Stimulated activated CD8-positive, alpha-beta memory T cell treated with anti-CD3 and anti-CD28 coated beads, Interleukin-12 subunit alpha, Interleukin-12 subunit beta, amount 100 ng/mL, for 24 hours (primary cell): Measurements from ENCODE around the gene ZNF33B.
"Not testable (repeated sequence)": the region's sequence is repeated elsewhere in the genome, so short reads cannot be mapped to it uniquely, and the experiment has no call there.

Source experiments
- DNase-seq: peaks from one replicate; pipeline ENCODE4 v3.0.0-alpha.2; 2020; ENCODE audit errors: extremely low read depth

Gene ZNF33B

DNA sequence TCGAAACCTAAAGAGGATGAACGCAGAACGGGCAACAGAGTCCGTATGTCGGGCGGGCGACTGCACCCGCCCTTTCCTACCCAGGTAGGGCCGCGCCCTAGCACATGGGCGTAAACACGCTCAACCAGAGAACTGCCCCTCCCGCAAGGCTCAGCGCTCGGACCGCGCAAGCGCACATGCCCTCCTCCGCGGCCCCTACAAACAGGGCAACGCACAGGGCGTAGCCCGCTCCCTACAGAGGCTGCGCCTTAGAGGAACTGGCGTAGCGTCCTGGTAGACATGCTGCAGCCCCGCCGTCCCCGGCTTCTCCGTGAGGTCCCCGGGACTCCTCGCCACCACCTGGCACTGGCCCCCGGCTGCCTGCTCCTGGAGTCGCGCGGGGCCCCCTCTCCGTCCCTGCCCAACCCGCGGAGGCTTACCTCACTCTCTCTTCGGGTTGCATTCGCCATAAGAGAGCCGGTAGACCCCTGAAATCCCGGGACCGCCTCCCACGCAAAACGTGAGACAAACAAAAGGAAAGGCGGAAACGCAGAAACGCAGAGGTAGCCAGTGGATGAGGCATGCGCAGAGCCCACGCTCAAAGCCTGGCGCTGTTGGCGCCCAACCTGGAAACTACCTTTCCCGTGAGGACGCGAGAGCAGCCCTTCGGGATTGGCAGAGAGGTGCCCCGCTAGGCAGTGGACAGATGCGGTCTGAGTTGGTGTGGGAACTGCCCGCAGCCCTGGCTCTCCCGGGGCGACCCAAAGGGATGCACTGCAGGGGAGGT, at the start of gene ZNF33B:
TSS of gene ZNF33B (minus strand) at position 516 of the 766 bp plus-strand sequence. CDS start 1,642 bp downstream, outside the sequence.
- peak; percentile 85 for DNase-seq

DNA sequence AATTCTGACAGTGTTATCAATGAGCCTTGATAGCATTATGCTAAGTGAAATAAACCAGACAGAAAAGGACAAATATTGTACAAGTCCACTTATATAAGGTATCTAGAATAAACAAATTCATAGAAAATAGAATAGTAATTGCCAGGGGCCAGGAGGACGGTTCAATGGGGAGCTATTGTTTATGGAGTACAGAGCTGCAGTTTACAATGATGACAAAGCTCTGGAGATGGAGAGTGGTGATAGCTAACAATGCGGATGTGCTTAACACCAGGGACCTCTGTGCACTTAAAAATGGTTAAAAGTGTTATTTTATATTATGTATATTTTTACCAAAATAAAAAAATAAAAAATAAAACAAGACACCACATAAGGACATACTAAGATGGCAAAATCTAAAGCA, 46.1 kb upstream of the ZNF33B start:
- DNase-seq = no peak

DNA sequence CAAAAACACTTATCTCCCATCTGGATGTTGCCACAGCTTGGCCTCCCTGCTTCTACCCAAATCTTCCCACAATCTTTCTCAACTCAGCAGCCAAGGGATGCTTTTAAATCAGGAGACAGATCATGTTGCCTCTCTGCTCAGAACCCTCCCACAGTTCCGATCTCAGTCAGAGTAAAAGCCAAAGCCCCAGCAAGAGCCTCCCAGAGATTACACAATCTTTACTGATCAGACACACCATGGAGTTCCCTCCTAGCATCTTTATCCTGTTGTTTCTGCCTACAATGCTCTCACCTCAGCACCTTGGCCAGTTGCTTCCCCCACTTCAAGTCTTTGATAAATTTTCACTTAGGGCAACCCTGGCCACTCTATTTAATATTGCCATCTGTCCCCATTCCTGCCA, 41.9 kb upstream of the ZNF33B start:
- DNase-seq = no peak

DNA sequence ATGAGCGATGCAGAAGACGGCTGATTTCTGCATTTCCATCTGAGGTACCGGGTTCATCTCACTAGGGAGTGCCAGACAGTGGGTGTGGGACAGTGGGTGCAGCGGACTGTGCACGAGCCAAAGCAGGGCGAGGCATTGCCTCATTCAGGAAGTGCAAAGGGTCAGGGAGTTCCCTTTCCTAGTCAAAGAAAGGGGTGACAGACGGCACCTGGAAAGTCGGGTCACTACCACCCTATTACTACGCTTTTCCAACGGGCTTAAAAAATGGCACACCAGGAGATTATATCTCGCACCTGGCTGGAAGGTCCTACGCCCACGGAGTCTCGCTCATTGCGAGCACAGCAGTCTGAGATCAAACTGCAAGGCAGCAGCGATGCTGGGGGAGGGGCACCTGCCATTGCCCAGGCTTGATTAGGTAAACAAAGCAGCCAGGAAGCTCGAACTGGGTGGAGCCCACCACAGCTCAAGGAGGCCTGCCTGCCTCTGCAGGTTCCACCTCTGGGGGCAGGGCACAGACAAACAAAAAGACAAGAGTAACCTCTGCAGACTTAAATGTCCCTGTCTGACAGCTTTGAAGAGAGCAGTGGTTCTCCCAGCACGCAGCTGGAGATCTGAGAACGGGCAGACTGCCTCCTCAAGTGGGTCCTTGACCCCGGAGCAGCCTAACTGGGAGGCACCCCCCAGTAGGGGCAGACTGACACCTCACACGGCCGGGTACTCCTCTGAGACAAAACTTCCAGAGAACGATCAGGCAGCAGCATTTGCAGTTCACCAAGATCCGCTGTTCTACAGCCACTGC, 27.0 kb upstream of the ZNF33B start:
- DNase-seq = not testable (repeated sequence)

DNA sequence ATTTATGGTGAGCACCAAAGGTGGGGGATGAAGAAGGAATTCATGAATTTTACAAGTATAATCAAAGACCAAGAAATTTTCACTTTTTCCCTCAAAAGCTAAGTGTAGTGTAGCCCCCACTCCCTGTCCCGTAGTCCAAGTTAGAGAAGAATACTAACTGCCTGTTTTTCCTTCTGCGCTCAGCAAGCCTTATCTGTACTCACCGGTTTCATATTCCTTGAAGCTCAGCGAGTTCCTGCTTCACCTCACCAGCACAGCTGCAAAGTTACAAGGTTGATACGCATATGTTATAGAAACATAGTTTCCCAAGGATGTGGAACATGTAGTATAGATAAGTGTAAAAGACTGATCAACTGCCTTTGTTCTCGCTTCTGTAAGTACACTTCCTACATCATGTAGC, 16.0 kb upstream of the ZNF33B start:
- DNase-seq = no peak

DNA sequence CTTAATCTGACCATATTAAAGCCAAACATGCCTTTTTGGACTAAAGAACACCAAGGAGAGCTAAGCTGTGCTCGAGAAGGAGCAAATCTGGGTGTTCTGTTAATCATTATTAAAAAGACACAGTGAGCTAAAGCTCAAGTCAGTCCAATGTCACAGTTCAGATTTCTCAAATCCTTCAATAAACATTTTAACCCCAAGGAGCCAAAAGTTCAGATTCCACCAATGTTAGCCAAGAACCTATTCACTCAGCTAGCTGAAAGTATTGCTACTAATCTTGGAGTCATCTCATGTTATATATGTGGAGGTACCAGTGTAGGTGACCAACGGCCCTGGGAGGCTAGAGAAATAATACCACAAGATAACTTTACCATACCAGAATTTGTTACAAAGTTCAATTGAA, 14.5 kb upstream of the ZNF33B start:
- no peak for DNase-seq

DNA sequence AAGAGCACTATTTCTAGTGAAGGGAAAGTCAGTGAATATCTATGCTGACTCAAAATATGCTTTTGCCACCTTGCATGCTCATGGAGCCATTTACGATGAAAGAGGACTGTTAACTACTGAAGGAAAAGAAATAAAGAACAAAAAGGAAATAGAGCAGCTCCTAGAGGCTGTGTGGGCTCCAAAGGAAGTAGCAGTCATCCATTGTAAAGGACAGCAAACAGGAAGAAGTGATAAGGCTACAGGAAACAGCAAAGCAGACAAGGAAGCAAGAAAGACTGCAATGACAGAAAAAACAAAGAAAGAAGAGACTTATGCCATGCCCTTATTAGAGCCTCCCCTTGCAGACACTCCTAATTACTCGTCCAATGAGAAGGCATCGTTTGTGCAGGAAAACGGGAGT, 12.0 kb upstream of the ZNF33B start:
- DNase-seq = no peak

DNA sequence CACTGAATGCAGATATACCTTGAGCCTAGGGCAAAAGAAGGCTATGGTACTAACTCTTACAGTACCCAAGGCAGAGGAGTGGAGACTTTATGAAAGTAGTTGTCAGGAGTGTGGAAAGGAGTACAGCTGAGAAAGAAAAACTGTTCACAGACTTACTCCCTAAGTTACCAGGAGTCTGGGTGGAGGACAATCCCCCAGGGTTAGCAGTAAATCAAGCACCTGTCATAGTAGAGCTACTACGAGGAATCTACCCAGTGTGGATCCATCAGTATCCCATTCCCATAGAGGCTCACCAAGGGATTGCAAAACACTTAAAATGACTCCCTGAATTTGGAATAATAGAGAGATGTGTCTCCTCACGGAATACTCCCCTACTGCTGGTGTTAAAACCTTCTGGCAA, 10.1 kb upstream of the ZNF33B start:
- DNase-seq = no peak

DNA sequence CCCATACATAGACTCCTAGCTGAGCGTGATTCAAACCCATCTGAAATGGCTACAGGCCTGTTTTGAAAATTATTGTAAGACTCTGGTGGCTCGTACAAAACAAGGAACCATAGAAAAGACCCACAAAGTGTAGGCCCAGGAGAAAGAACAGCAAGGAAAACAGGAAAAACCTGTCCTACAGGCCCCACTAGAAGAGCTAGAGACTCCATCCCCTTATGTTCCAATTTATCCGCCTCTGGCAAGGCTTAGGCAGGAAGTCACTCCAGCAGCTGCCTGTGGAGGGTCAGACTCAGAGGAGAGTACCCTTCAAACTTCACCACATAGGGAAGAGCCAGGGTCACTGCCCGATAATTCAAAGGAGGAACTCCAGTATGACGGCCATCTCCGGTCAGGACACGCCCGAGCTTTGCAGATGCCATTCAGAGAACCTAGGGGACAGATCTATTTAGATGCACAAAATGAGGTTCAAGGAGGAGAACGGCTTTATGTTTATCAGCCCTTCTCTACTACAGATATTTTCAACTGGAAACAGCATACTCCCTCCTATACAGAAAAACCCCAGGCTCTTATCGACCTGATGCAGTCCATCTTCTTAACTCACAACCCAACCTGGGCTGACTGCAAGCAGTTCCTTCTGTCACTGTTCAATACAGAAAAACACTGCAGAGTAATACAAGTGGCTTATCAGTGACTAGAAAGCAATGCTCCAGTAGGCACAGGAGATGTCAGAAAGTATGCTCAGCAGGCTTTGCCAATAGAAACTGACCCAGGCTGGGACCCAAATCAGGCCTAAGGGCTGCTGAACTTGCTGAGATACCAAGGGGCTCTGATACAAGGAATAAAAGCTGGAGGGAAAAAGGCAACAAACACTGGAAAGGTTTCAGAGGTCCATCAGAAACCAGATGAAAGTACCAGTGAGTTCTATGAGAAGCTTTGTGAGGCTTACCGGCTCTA, 8.6 kb upstream of the ZNF33B start:
- DNase-seq = no peak

DNA sequence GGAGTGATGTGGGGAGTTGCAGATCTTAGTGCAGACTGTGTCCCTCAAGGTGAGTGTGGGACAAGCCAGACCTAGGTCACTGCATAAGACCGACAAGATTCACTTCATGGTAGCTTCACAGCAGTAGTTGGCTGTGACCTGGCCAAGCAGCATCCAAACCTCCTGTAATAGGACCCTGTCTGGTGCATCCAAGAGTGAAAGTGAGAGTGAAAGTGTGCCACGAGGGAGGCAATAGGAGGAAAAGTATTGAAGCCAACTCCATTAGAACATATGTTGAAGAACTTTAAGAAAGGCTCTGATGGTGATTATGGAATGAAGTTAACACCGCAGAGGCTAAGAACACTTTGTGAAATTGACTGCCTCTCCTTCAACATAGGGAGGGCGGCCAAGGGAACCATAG, 7.8 kb upstream of the ZNF33B start:
- no peak for DNase-seq

DNA sequence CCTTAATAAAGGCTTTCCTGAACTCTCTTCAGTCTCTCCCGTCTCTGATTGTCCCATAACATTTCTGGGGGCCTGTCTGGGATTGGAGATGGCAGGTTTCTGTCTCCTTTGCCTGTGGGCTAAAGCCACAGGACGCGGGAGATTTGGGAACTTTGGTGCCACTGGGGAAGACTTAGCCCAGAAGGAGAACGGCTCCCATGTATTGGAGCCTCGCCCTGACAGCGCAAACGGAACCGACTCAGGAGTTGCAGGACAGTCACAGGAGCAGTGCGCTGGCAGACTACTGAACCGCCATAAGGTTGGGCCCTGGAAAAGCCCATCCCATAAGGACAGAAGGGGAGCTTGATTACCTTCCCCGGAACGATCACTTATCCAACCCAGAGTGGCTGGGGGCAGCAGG, 7.1 kb upstream of the ZNF33B start:
- no peak for DNase-seq

DNA sequence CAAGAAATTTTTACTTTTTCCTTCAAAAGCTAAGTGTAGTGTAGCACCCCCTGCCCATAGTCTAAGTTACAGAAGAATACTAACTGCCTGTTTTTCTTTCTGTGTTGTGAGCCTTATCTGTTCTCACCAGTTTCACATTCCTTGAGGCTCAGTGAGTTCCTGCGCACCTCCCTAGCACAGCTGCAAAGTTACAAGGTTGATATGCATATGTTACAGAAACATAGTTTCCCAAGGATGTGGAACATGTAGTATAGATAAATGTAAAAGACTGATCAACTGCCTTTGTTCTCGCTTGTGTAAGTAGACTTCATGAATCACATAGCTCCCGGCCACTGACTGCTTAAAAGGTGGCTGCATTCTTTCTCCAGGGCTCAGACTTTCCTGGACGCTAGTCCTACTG, 6.7 kb upstream of the ZNF33B start:
- DNase-seq = no peak

DNA sequence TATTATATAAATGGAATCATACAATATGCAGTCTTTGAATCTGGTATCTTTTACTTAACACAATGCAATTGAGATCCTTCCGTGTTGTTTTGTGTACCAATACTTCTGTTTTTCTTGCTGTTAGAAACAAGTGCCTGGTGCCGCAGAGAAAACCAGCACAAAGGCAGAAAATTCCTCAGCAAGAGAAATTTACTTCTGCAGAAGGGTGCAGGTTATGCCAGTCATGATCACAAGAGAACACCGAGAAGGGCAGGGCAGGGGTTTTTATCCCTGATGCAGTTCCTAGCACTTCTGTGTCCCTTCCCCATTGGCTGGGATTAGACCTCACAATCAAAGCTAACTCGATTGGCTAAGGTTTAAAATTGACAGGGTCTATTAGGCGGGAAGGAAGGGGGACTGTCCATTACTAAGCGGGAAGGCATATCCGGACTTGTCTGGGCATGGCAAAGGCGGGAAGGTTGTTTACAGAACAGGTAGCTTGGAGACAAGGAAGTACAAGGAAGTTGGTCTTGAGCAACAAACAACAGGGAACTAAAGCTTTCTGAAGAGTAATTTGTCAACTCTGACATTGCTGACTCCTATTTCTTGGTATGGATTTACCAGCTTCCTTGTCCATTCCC, 2.4 kb upstream of the ZNF33B start:
- DNase-seq = no peak

DNA sequence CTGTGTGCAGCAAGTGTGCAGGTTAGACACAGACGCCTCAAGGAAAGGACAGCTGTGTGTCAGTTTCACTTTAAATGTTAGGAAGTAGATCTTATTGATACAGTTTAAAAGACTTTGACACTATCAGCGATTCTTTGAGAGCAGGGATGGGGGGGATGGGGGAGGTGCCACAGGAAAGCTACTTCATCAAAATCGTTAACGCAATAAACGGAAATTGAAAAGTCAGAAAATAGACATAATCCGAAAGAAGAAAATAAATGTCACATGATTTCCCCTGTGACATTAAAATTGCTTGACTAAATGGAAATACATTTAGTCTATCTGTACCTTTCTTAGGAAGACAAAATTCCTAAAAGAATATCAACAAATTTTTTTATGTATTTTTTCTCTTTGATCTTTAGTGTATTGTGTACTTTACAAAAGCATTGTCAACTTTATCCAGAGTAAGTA, 476 bp upstream of the ZNF33B start:
- no peak for DNase-seq

DNA sequence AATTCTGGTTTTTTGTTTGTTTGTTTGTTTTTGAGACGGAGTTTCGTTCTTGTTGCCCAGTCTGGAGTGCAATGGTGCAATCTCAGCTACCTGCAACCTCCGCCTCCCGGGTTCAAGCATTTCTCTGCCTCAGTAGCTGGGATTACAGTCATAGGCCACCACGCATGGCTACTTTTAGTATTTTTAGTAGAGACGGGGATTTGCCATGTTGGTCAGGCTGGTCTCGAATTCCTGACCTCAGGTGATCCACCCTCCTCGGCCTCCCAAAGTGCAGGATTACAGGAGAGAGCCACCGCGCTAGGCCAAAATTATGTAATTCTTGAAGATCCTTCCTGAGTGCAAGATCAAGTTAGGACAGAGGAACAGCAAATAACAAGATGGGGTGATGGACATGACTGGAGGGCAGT, 719 bp downstream of the ZNF33B start:
- no peak for DNase-seq

DNA sequence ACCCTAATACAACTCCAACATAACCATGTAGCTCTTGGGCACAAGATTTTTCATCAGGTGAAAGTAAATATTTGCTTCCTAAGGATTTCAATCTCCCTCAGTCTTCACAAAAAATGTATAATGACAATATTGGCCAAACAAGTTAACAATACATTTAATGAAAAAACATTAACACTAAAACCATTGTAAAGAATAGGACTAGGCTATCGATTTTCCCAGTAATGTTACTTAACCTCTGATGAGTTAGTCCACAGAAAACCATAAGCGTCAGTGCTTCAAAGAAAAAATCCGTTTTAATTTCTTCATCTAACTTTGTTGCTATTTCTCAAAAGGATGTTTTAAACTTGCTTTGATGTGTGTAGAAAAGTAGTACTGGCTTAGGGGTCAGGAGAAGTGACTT, 1.2 kb downstream of the ZNF33B start:
- DNase-seq = no peak

DNA sequence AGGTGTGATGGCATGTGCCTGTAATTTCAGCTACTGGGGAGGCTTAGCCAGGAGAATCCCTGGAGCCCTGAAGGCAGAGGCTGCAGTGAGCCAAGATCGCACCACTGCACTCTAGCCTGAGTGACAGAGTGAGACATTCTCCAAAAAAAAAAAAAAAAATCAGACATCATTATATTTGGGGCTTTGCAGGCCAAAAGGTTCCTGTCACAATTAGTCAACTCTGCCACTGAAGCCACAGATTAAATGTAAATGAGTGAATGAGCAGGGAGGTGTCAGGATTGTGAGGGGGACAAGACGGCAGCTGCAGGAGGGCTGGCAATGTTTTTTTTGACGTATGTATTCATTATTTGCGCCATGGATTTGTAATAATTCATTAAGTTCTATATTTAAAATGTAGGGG, 3.3 kb downstream of the ZNF33B start:
- DNase-seq = no peak

DNA sequence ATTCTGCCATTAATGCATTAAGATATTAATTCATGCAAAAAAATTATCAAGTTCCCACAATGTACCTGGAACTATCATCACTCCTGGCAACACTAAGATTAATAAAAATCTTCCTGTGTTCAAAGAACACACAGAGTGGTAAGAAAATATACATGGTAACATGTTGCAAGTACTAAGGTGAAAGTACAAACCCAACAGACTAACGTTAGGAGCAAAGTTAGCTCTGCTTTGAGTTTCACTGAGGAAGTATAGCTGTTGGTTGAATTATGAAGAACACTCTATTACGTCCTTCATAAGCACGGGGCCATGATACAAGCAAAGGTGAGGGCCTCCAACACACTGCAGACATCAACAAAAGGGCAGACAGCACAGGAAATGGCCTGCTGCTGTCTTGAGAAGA, 5.8 kb downstream of the ZNF33B start:
- no peak for DNase-seq

DNA sequence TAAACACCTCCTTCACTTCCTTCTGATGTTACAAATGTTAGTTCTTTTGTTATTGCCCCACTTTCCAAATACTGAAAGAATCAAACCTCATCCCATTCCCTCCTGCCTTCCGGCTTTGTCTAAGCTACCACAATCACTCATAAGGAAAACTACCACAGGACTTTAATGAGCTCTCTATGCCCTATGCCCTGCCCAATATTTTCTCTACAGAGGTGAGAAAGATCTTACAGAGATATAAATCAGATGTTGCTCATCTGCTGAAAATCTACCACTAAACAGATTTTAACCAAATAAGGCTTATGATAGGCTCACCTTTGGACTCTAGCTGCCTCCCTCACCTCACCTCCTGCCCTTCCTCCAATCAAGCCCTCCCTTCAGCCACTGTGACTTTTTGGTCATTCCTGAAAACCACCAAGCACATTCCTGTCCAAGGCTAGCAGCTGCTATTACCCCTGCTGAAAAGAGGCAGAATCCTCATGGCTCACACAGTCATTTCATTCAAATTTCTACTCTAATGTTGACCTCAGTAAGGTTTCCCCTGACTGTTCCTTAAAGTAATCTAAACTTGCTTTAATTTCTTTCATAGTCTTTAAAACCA, 7.7 kb downstream of the ZNF33B start:
- DNase-seq = no peak

DNA sequence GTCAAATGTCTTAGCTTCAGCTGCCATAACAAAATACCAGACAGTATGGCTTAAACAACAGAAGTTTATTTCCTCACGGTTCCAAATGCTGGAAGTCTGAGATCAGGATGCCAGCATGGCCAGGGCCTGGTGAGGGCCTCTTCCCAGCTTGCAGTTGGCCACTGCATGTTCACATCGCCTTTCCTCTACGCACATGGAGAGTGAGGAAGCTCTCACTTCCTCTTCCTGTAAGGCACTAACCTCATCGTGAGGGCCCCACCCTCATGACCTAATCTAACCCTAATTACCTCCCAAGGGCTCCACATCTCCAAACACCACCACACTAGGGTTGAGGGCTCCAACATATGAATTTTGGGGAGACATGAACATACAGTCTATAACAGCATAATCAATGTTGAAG, 14.4 kb downstream of the ZNF33B start:
- DNase-seq = no peak

DNA sequence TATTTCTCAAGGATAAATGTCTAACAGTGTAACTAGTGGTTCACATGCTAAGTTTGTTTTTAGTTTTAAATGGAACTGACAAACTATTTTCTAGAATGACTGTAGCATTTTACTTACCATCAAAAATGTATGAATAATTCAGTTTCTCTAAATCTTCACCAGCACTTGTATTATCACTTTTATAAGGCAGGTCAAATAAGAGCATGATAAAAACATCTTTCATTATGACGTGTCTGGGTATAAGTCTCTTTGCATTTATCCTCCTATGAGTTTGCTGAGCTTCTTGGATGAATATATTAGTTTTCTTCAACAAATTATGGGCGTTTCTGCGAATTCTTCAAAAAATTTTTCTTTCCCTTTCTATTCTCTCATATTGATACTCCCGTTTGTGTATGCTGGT, 19.9 kb downstream of the ZNF33B start:
- DNase-seq = no peak
